ENCODE measurements around the gene BTBD1. TPM values are rescaled to one million over a fixed set of nuclear protein-coding genes. Genes with fewer than 3 reads are reported as not detected.

BTBD1 gene
- total RNA-seq, 2 donors from 2014 or later = 35.9 to 37.0 TPM

GRCh38 chr15:82979726-82980125 is 87.3 kb downstream of the BTBD1 start:
- no peak for DNase-seq
- WGBS, 2 experiments (ENCODE audit: insufficient coverage in 1 of 2, insufficient read length in 1 of 2) = 95 to 100% methylated on average over 1 of the region's 1 CpG
- peaks cover 1% of the 10 kb centered on the region for H3K9me3 Mint-ChIP-seq
- peaks cover 8% of the 10 kb centered on the region for H3K27me3 Mint-ChIP-seq (ENCODE audit: insufficient read depth)
- H3K9me3 ChIP-seq (ENCODE audit: control insufficient read depth, low read length) = no peaks in the 10 kb centered on the region
- no peak overlapping the region for H3K27ac Mint-ChIP-seq
- H3K27me3 ChIP-seq (ENCODE audit: control insufficient read depth, insufficient read depth, low read length, poor library complexity, severe bottlenecking) = no peaks in the 10 kb centered on the region
- TF ChIP-seq CTCF (conservative IDR thresholded peaks at IDR 0.05) = no peak
- H3K4me3 Mint-ChIP-seq = no peak overlapping the region
- H3K4me1 Mint-ChIP-seq = no peaks in the 10 kb centered on the region
- H3K36me3 Mint-ChIP-seq (ENCODE audit: low read depth) = peaks cover 6% of the 10 kb centered on the region
- no peaks in the 10 kb centered on the region for H3K36me3 ChIP-seq (ENCODE audit: control insufficient read depth, insufficient read depth, low read length)
- no peak overlapping the region for H3K9ac ChIP-seq (ENCODE audit: extremely low read depth, low read length, poor library complexity, severe bottlenecking)
- H3K27ac ChIP-seq (ENCODE audit: low read depth, low read length) = no peak overlapping the region
- no peaks in the 10 kb centered on the region for H3K4me1 ChIP-seq (ENCODE audit: control insufficient read depth, insufficient read depth, low read length)
- no peak overlapping the region for H3K4me3 ChIP-seq (ENCODE audit: low read length)

- no peak overlapping the region for H3K4me3 Mint-ChIP-seq
- 97% methylated on average over 5 of the region's 5 CpGs for WGBS, 2 experiments (ENCODE audit: insufficient coverage in 1 of 2, insufficient read length in 1 of 2)
- no peaks in the 10 kb centered on the region for H3K4me1 Mint-ChIP-seq
- Histone ChIP-seq H3K36me3 (ENCODE audit: control insufficient read depth, insufficient read depth, low read length) (no peaks in the 10 kb centered on the region), H3K9ac (ENCODE audit: extremely low read depth, low read length, poor library complexity, severe bottlenecking) (no peak overlapping the region), H3K27me3 (ENCODE audit: control insufficient read depth, insufficient read depth, low read length, poor library complexity, severe bottlenecking) (no peaks in the 10 kb centered on the region), H3K9me3 (ENCODE audit: control insufficient read depth, low read length) (no peaks in the 10 kb centered on the region), H3K4me1 (ENCODE audit: control insufficient read depth, insufficient read depth, low read length) (no peaks in the 10 kb centered on the region), H3K27ac (ENCODE audit: low read depth, low read length) (no peak overlapping the region), H3K4me3 (ENCODE audit: low read length) (no peak overlapping the region)
- DNase-seq = no peak
- peaks cover 4% of the 10 kb centered on the region for H3K36me3 Mint-ChIP-seq (ENCODE audit: low read depth)
- no peaks in the 10 kb centered on the region for H3K9me3 Mint-ChIP-seq
- TF ChIP-seq CTCF (conservative IDR thresholded peaks at IDR 0.05) = no peak
- H3K27ac Mint-ChIP-seq = no peak overlapping the region
- peaks cover 4% of the 10 kb centered on the region for H3K27me3 Mint-ChIP-seq (ENCODE audit: insufficient read depth)
Observed at GRCh38 chr15:82978438-82978837, 88.6 kb downstream of the BTBD1 start.

- H3K9ac ChIP-seq (ENCODE audit: extremely low read depth, low read length, poor library complexity, severe bottlenecking) = no peak overlapping the region
- H3K9me3 Mint-ChIP-seq = no peaks in the 10 kb centered on the region
- no peaks in the 10 kb centered on the region for H3K36me3 ChIP-seq (ENCODE audit: control insufficient read depth, insufficient read depth, low read length)
- 90 to 96% methylated on average over 1 of the region's 1 CpG for WGBS, 2 experiments (ENCODE audit: insufficient coverage in 1 of 2, insufficient read length in 1 of 2)
- DNase-seq = no peak
- H3K27me3 Mint-ChIP-seq (ENCODE audit: insufficient read depth) = peaks cover 4% of the 10 kb centered on the region
- no peak overlapping the region for H3K4me3 ChIP-seq (ENCODE audit: low read length)
- no peak overlapping the region for H3K27ac ChIP-seq (ENCODE audit: low read depth, low read length)
- peaks cover 4% of the 10 kb centered on the region for H3K36me3 Mint-ChIP-seq (ENCODE audit: low read depth)
- no peak for TF ChIP-seq CTCF (conservative IDR thresholded peaks at IDR 0.05)
- no peaks in the 10 kb centered on the region for H3K9me3 ChIP-seq (ENCODE audit: control insufficient read depth, low read length)
- no peaks in the 10 kb centered on the region for H3K4me1 Mint-ChIP-seq
- no peak overlapping the region for H3K27ac Mint-ChIP-seq
- no peaks in the 10 kb centered on the region for H3K4me1 ChIP-seq (ENCODE audit: control insufficient read depth, insufficient read depth, low read length)
- H3K4me3 Mint-ChIP-seq = no peak overlapping the region
- H3K27me3 ChIP-seq (ENCODE audit: control insufficient read depth, insufficient read depth, low read length, poor library complexity, severe bottlenecking) = no peaks in the 10 kb centered on the region
Observed at GRCh38 chr15:82977076-82977475, 90.0 kb downstream of the BTBD1 start.

All from endodermal cell (in vitro differentiated cells).